Frontal cortex (tissue), 4 donors: ENCODE results near the gene ISCA2. TPM values are rescaled to one million over a fixed set of nuclear protein-coding genes. Genes with fewer than 3 reads are reported as not detected.

Experiments used
- DNase-seq, 2 donors: peaks; one replicate each; pipeline ENCODE4 v3.0.0; 2012; ENCODE audit warnings: low spot score in 2 of 2
- FAIRE-seq: peaks from 2 replicates; lab custom pipeline; 2012; peaks lifted over from hg19 to GRCh38; lab: Jason Lieb, UNC
- total RNA-seq: library from RNA; depleted of rRNA; stranded (reverse); fragments of >200 nt; gene quantifications from one replicate; pipeline ENCODE4 v1.2.3, GENCODE V29; 2014
- donor health status: control.
- donor health status: control.
- donor health status: control.

Gene ISCA2
- total RNA-seq, 1 donor from 2014 or later = 17.1 TPM

DNA sequence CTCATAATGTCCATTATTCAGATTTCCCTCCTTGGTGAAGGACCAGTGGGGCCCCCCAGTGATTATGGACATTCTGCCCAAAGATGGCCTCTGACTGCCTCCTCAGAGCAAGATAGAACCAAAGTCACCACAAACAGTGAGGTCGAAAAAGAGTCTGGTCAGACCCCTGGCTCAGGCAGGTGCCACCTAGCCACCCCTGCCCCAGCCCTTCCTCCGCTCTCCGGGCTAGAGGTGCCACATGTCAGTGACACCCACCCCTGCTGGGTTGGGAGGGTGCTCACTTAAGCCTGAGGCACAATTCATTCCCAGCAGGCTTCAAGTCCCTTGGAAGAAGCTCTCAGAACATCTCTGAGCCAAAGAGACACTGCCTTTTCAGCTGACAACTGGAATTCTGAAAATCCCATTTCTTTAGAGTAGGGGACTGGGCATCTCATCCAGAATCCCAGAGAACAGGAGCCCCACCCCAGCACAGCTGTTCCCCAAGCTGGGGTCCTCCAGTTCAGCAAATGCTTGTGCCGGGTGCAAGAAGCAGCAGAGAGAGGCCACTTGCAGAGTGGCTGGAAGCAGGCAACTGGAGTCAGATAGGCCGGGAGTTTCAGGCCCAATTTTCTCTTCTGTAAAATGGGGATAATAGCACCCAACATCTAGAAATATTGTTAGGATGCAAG is 50.3 kb downstream of the ISCA2 start:
- no peak for DNase-seq
- no peak for FAIRE-seq

DNA sequence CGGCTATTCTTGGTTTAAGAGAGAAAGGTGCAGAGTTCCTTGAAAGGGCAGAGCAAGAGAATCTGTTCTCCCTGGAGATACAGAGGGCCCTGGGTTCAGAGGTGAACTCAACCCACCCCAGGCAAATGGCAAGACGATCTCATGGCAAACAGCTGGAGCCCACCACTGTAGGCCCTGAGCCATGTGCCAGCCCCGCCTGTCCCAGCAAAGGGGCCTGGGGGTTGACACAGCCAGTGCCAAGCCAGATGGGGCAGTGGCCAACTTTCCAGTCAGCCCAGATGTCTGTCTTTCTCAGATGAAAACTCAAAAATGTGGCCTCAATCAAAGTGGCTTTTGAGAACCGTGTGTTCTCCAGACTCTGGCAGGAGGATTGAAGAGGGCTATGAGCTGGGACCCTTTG is 51.8 kb downstream of the ISCA2 start:
- DNase-seq (no peak), FAIRE-seq (no peak)

DNA sequence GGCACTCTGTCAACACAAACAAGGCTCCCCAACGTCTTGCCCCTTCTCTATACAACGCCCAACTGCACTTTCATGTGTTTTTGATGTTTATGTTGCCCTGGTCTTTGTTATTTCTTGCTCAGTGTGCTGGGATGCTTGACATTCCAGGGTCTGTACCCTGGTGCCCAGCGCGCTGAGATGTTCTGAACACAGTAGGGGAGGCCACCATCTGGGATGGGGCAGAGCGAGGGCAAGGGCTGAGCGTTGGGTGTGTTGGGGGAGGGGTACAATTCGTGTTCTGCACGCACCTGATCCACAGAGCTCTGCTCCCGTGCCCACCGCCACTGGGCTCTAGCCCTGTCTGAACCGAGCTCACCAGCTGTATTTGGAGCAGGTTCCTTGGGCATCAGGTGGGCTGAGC is 52.9 kb downstream of the ISCA2 start:
- no peak for FAIRE-seq
- DNase-seq = no peak

Other genes starting within 250 kb of the ISCA2 start
- gene ABCD4, start 190.8 kb upstream of the ISCA2 start, total RNA-seq = 21.2 TPM
- gene VRTN, start 145.3 kb upstream of the ISCA2 start, total RNA-seq = not detected
- 6.9 TPM for gene SYNDIG1L, start 67.6 kb upstream of the ISCA2 start, total RNA-seq
- 17.9 TPM for gene NPC2, start 460 bp upstream of the ISCA2 start, total RNA-seq
- 1.2 TPM for gene LTBP2, start 118.5 kb downstream of the ISCA2 start, total RNA-seq
- 39.5 TPM for gene AREL1, start 219.3 kb downstream of the ISCA2 start, total RNA-seq
- gene FCF1, start 219.4 kb downstream of the ISCA2 start, total RNA-seq = 21.2 TPM